GM10266 (cell line): ENCODE results near the gene SPATA12.

Experiments used
- DNase-seq: peaks from one replicate; pipeline ENCODE4 v3.0.0; 2012; ENCODE audit errors: extremely low spot score
- TF ChIP-seq, protein P1 (sequence below): IDR thresholded peaks from 2 replicates; pipeline ENCODE4 v1.5.1; 2012; ENCODE audit warnings: mild to moderate bottlenecking, low read depth; ENCODE audit not compliant: control insufficient read depth, insufficient read depth; ENCODE audit errors: missing control alignments

Gene SPATA12

DNA sequence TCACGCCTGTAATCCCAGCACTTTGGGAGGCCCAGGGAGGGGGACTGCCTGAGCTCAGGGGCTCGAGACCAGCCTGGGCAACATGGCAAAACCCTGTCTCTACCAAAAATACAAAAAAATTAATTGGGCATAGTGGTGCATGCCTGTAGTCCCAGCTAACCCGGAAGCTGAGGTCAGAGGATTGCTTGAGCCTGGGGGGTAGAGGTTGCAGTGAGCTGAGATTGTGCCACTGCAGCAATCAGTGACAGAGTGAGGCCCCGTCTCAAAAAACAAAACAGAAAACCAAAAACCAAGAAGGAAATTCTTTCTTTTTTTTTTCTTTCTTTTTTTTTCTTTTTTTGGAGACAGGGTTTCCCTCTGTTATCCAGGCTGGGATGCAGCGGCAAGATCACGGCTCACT, 3.5 kb downstream of the SPATA12 start:
- TF ChIP-seq, protein P1, sequence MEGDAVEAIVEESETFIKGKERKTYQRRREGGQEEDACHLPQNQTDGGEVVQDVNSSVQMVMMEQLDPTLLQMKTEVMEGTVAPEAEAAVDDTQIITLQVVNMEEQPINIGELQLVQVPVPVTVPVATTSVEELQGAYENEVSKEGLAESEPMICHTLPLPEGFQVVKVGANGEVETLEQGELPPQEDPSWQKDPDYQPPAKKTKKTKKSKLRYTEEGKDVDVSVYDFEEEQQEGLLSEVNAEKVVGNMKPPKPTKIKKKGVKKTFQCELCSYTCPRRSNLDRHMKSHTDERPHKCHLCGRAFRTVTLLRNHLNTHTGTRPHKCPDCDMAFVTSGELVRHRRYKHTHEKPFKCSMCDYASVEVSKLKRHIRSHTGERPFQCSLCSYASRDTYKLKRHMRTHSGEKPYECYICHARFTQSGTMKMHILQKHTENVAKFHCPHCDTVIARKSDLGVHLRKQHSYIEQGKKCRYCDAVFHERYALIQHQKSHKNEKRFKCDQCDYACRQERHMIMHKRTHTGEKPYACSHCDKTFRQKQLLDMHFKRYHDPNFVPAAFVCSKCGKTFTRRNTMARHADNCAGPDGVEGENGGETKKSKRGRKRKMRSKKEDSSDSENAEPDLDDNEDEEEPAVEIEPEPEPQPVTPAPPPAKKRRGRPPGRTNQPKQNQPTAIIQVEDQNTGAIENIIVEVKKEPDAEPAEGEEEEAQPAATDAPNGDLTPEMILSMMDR: no peak
- no peak for DNase-seq

DNA sequence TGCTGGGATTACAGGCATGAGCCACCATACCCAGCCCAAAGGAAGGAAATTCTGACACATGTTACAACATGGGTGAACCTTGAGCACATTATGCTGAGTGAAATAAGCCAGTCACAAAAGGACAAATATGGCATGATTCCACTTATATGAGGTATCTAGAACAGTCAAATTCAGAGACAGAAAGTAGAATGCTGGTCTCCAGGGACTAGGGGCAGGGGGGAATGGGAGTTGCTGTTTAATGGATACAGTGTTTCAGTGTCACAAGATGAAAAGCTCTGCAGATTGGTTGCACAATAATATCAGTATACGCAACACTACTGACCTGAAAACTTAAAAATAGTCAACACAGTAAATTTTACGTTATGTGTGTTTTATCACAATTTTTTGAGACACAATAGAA, 4.1 kb downstream of the SPATA12 start:
- TF ChIP-seq, protein P1: no peak
- DNase-seq: no peak

DNA sequence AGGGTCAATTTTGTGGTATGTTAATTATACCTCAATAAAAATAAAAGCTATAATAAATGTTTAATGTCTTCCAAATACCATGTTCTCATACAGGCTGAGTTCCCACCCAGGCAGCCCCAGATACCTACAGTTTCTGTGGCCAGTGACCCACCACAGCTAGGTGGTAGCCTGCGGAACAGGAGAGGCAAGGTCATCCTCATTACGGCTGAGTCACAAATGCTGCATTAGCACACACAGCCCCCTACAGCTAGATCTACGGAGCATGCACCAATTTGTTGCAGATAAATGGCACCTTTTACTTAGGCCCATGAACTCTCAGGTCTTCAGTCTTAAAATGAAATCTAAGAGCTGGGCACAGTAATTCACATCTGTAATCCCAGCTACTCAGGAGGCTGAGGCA, 5.1 kb downstream of the SPATA12 start:
- TF ChIP-seq, protein P1: no peak
- no peak for DNase-seq

DNA sequence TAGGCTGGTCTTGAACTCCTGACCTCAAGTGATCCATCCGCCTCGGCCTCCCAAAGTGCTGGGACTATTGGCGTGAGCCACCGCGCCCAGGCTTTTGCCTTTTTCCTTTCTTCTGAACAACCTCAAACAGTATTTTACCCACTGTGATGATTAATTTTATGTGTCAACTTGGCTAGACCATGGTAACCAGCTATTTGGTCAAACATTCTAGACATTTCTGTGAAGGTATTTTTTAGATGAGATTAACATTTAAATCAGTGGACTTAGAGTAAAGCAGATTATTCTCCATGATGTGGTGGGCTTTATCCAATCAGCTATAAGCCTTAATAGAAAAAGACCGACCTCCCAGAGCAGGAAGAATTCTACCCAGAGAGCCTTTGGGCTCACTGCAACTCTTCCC, 6.0 kb downstream of the SPATA12 start:
- TF ChIP-seq, protein P1: no peak
- no peak for DNase-seq

DNA sequence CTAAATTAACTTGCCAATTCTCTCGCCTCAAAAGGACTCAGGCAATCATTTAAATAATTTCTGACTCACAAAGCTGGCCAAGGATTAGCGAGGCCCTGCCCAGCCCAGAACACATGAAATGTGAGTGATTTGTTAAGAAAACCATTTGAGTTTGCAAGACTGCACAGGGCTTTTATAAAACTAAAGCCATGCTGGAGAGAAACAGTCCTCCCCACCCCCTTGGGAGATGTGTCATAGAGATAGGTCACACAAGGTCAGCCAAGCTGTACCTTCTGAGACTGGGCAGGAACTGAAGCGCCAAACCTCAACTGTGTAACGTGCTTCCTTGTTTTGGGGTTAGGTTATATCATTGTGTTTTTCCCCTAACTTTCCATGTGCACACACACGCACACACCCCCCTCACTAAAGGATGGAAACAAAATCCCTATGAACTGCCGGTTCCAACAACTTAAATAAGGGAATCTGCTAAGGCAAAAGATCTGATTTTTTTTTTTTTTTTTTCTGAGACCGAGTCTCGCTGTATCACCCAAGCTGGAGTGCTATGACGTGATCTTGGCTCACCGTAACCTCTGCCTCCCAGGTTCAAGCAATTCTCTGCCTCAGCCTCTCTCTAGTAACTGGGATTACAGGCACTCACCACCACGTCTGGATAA, 8.1 kb downstream of the SPATA12 start:
- TF ChIP-seq, protein P1: no peak
- peak; percentile 84 for DNase-seq

DNA sequence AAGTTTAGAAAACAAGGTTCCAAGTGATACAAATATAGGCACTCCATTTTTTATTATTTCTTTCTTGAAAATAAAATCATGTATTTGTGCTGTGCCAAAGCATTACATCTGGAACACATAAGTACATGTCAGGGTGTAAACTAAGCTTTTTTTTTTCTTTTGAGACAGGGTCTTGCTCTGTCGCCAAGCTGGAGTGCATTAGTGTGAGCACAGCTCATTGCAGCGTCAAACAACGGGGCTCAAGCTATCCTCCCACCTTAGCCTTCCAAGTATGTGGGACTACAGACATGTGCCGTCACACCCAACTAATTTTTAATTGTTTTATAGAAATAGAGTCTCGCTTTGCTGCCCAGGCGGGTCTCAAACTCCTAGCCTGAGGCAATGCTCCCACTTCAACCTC, 9.0 kb downstream of the SPATA12 start:
- TF ChIP-seq, protein P1: no peak
- no peak for DNase-seq

DNA sequence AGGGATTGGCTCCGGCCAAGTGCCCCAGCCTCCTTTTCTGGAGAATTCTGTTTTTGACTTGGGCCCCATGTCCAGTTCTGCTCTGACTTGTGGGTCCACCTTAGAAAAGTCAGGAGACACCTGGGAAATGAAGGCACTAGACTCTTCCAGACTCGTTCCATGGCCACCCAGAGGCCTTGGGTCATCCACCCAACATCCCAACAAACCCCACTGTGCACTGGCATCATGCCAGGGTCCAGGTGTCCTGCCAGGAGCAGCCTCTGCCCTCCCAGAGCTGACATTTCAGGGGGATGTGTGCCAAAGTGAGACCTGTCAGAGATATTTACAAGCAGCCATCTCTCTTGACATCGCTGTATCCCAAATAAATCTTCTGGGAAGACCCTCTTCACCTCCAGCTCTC, 13.2 kb downstream of the SPATA12 start:
- no peak for DNase-seq
- TF ChIP-seq, protein P1: no peak
